WTC11 (cell line): ENCODE measurements around the gene MAML2.

Source experiments
- ELF4 ChIP-seq: sonication (generic); formaldehyde crosslinking; IDR thresholded peaks from 2 replicates; pipeline ENCODE4 v1.8.1; 2022; ENCODE audit warnings: low read depth, mild to moderate bottlenecking, moderate library complexity, missing genetic modification reagents
- FOXJ3 ChIP-seq: sonication (generic); formaldehyde crosslinking; IDR thresholded peaks from 2 replicates; pipeline ENCODE4 v1.9.0; 2021; ENCODE audit warnings: missing genetic modification reagents, mild to moderate bottlenecking, borderline replicate concordance
- RELA ChIP-seq: sonication (generic); formaldehyde crosslinking; IDR thresholded peaks from 2 replicates; pipeline ENCODE4 v1.8.1; 2022; ENCODE audit warnings: missing genetic modification reagents, mild to moderate bottlenecking, borderline replicate concordance
- SP1 ChIP-seq: sonication (generic); formaldehyde crosslinking; conservative IDR thresholded peaks from 2 replicates; pipeline ENCODE4 v1.8.1; 2022; ENCODE audit warnings: missing genetic modification reagents
- ZBTB21 ChIP-seq: sonication (generic); formaldehyde crosslinking; IDR thresholded peaks from 2 replicates; pipeline ENCODE4 v1.8.1; 2023; ENCODE audit warnings: mild to moderate bottlenecking, missing genetic modification reagents, borderline replicate concordance
- ZNF121 ChIP-seq: sonication (generic); formaldehyde crosslinking; IDR thresholded peaks from 2 replicates; pipeline ENCODE4 v1.8.0; 2023; ENCODE audit warnings: missing genetic modification reagents
- ZNF138 ChIP-seq: sonication (generic); formaldehyde crosslinking; conservative IDR thresholded peaks from 2 replicates; pipeline ENCODE4 v1.8.1; 2022; ENCODE audit warnings: mild to moderate bottlenecking, moderate library complexity, missing genetic modification reagents
- TF ChIP-seq, protein P1 (sequence below): sonication (generic); formaldehyde crosslinking; IDR thresholded peaks from 2 replicates; pipeline ENCODE4 v1.8.0; 2022; ENCODE audit warnings: mild to moderate bottlenecking, missing genetic modification reagents
- TF ChIP-seq, protein P2 (sequence below): sonication (generic); formaldehyde crosslinking; IDR thresholded peaks from 2 replicates; pipeline ENCODE4 v1.8.1; 2022; ENCODE audit warnings: mild to moderate bottlenecking, missing genetic modification reagents, moderate library complexity, borderline replicate concordance
- TF ChIP-seq, protein P3 (sequence below): fragments of 200-600 bp; IDR thresholded peaks from 2 replicates; pipeline ENCODE4 v1.8.0; 2022; ENCODE audit warnings: antibody characterized with exemption
- TF ChIP-seq, protein P4 (sequence below): sonication (generic); formaldehyde crosslinking; IDR thresholded peaks from 2 replicates; pipeline ENCODE4 v1.8.1; 2023; ENCODE audit warnings: mild to moderate bottlenecking, missing genetic modification reagents, borderline replicate concordance
- TF ChIP-seq, protein P5 (sequence below): sonication (generic); formaldehyde crosslinking; IDR thresholded peaks from 2 replicates; pipeline ENCODE4 v1.8.0; 2023; ENCODE audit warnings: mild to moderate bottlenecking, missing genetic modification reagents
- TF ChIP-seq, protein P6 (sequence below): sonication (generic); formaldehyde crosslinking; conservative IDR thresholded peaks from 2 replicates; pipeline ENCODE4 v1.8.1; 2022; ENCODE audit warnings: mild to moderate bottlenecking, missing genetic modification reagents

DNA sequence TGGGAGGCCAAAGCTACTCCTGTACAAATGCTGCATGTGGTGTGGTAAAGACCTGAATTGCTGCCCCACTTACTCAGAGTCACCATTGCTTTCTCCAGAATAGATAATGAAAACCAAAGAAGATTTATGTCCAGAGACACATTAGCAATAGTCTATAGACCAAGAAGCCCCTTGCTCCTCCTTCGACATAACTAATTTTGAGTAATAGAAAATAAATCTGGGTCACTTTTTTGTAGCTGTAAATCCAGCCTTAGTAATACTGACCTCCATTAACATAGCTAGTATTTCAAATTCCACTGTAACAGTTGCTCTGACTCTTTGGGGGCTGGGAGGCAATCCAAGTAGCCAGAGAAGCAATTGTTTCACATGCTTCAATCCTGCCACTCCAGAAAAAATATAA is 145.9 kb downstream of the MAML2 start:
- TF ChIP-seq, protein P1, sequence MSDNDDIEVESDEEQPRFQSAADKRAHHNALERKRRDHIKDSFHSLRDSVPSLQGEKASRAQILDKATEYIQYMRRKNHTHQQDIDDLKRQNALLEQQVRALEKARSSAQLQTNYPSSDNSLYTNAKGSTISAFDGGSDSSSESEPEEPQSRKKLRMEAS (CRISPR knock-in tag): no peak
- TF ChIP-seq, protein P2, sequence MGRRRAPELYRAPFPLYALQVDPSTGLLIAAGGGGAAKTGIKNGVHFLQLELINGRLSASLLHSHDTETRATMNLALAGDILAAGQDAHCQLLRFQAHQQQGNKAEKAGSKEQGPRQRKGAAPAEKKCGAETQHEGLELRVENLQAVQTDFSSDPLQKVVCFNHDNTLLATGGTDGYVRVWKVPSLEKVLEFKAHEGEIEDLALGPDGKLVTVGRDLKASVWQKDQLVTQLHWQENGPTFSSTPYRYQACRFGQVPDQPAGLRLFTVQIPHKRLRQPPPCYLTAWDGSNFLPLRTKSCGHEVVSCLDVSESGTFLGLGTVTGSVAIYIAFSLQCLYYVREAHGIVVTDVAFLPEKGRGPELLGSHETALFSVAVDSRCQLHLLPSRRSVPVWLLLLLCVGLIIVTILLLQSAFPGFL (CRISPR knock-in tag): no peak
- TF ChIP-seq ELF4 (no peak), RELA (CRISPR knock-in tag) (no peak), ZBTB21 (CRISPR knock-in tag) (no peak), ZNF138 (CRISPR knock-in tag) (no peak), FOXJ3 (CRISPR knock-in tag) (no peak), ZNF121 (no peak), SP1 (CRISPR knock-in tag) (no peak)
- TF ChIP-seq, protein P3, sequence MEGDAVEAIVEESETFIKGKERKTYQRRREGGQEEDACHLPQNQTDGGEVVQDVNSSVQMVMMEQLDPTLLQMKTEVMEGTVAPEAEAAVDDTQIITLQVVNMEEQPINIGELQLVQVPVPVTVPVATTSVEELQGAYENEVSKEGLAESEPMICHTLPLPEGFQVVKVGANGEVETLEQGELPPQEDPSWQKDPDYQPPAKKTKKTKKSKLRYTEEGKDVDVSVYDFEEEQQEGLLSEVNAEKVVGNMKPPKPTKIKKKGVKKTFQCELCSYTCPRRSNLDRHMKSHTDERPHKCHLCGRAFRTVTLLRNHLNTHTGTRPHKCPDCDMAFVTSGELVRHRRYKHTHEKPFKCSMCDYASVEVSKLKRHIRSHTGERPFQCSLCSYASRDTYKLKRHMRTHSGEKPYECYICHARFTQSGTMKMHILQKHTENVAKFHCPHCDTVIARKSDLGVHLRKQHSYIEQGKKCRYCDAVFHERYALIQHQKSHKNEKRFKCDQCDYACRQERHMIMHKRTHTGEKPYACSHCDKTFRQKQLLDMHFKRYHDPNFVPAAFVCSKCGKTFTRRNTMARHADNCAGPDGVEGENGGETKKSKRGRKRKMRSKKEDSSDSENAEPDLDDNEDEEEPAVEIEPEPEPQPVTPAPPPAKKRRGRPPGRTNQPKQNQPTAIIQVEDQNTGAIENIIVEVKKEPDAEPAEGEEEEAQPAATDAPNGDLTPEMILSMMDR: no peak
- TF ChIP-seq, protein P4, sequence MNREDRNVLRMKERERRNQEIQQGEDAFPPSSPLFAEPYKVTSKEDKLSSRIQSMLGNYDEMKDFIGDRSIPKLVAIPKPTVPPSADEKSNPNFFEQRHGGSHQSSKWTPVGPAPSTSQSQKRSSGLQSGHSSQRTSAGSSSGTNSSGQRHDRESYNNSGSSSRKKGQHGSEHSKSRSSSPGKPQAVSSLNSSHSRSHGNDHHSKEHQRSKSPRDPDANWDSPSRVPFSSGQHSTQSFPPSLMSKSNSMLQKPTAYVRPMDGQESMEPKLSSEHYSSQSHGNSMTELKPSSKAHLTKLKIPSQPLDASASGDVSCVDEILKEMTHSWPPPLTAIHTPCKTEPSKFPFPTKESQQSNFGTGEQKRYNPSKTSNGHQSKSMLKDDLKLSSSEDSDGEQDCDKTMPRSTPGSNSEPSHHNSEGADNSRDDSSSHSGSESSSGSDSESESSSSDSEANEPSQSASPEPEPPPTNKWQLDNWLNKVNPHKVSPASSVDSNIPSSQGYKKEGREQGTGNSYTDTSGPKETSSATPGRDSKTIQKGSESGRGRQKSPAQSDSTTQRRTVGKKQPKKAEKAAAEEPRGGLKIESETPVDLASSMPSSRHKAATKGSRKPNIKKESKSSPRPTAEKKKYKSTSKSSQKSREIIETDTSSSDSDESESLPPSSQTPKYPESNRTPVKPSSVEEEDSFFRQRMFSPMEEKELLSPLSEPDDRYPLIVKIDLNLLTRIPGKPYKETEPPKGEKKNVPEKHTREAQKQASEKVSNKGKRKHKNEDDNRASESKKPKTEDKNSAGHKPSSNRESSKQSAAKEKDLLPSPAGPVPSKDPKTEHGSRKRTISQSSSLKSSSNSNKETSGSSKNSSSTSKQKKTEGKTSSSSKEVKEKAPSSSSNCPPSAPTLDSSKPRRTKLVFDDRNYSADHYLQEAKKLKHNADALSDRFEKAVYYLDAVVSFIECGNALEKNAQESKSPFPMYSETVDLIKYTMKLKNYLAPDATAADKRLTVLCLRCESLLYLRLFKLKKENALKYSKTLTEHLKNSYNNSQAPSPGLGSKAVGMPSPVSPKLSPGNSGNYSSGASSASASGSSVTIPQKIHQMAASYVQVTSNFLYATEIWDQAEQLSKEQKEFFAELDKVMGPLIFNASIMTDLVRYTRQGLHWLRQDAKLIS (CRISPR knock-in tag): no peak
- TF ChIP-seq, protein P5, sequence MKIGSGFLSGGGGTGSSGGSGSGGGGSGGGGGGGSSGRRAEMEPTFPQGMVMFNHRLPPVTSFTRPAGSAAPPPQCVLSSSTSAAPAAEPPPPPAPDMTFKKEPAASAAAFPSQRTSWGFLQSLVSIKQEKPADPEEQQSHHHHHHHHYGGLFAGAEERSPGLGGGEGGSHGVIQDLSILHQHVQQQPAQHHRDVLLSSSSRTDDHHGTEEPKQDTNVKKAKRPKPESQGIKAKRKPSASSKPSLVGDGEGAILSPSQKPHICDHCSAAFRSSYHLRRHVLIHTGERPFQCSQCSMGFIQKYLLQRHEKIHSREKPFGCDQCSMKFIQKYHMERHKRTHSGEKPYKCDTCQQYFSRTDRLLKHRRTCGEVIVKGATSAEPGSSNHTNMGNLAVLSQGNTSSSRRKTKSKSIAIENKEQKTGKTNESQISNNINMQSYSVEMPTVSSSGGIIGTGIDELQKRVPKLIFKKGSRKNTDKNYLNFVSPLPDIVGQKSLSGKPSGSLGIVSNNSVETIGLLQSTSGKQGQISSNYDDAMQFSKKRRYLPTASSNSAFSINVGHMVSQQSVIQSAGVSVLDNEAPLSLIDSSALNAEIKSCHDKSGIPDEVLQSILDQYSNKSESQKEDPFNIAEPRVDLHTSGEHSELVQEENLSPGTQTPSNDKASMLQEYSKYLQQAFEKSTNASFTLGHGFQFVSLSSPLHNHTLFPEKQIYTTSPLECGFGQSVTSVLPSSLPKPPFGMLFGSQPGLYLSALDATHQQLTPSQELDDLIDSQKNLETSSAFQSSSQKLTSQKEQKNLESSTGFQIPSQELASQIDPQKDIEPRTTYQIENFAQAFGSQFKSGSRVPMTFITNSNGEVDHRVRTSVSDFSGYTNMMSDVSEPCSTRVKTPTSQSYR (CRISPR knock-in tag): no peak
- TF ChIP-seq, protein P6, sequence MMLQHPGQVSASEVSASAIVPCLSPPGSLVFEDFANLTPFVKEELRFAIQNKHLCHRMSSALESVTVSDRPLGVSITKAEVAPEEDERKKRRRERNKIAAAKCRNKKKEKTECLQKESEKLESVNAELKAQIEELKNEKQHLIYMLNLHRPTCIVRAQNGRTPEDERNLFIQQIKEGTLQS (CRISPR knock-in tag): no peak
